GM13977 (cell line): ENCODE results near the gene CEACAM20.

Experiments used
- DNase-seq: peaks from one replicate; pipeline ENCODE4 v3.0.0; 2012; ENCODE audit warnings: low spot score
- in situ Hi-C: fragments of 300-500 bp; cut with MboI; formaldehyde crosslinking; loops from one replicate; pipeline ENCODE4 v1.12.0; 2022; ENCODE audit warnings: low sequenced_read_pairs, low pct_unique_long_range_greater_than_20kb, mixed read lengths, inconsistent platforms; ENCODE audit not compliant: unreplicated experiment
- TF ChIP-seq, protein P1 (sequence below): IDR thresholded peaks from 2 replicates; pipeline ENCODE4 v1.5.1; 2012; ENCODE audit warnings: mild to moderate bottlenecking, control low read depth; ENCODE audit not compliant: insufficient read depth; ENCODE audit errors: extremely low read depth, missing control alignments

The CEACAM20 gene

DNA sequence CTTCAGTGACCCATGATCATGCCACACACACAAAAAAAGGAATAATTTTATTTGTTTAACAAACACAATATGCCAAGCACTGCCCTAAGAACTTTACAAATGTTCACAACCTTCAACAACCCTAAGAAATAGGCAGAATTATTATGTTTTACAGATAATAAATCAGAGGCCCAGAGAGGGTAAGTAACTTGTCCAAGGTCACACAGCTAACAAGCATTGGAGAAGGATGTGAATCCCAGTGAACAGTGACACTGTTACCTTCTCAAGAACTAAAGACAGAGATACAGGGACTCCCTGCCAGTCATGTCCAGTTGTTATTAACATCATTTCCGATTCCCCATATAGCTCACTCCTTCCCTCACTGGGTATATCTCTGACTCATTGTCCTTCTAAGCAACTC, 13.6 kb downstream of the CEACAM20 start:
- TF ChIP-seq, protein P1, sequence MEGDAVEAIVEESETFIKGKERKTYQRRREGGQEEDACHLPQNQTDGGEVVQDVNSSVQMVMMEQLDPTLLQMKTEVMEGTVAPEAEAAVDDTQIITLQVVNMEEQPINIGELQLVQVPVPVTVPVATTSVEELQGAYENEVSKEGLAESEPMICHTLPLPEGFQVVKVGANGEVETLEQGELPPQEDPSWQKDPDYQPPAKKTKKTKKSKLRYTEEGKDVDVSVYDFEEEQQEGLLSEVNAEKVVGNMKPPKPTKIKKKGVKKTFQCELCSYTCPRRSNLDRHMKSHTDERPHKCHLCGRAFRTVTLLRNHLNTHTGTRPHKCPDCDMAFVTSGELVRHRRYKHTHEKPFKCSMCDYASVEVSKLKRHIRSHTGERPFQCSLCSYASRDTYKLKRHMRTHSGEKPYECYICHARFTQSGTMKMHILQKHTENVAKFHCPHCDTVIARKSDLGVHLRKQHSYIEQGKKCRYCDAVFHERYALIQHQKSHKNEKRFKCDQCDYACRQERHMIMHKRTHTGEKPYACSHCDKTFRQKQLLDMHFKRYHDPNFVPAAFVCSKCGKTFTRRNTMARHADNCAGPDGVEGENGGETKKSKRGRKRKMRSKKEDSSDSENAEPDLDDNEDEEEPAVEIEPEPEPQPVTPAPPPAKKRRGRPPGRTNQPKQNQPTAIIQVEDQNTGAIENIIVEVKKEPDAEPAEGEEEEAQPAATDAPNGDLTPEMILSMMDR: no peak
- in situ Hi-C loops: no loop called here
- DNase-seq: no peak

GRCh38 chr19:44515031-44515430, 14.4 kb downstream of the CEACAM20 start:
- no peak for DNase-seq
- in situ Hi-C loops: no loop called here

DNA sequence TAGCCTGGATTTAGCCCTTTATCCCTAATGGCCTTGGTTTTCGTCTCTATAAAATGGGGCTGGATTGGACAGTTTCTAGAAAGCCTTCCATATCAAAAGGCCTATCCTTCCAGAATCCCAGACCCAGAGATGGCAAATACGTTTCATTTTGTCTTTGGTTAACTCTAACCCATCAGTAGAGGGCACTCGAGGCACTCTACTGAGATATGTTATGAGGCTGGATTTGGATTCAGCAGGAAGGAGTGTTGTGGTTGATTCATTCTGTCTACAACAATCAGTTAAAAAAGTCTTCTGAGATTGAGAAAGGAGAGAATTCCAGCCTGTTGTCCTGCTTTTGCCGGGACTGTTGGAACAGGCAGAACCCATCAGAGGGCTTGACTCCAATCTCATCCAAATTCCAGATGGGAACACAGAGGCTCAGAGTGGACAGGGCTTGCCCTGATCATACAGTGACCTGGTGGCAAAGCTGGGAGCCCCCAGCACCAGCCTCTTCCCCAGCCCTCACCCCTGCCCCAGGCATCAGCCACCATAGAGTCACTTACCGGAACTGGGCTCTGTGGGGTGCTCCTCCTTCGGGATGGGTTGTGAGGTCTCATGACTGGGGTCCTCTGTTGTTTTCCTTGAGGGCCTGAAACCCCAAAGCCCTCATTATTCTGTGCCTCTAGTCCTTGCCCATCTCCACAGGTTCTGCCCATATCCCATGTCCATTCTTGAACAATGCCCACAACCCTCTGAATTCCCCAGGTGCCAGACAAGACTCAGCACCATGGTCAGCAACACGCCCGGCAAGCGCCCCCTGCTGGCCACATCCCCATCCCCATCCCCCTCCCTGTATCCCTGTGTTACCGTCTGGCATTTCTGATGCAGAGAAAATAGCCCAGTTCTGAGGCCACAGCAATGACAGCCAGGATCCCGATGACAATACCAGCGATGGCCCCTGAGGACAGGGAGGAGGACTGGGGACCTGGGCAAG, 16.9 kb downstream of the CEACAM20 start:
- DNase-seq: no peak
- in situ Hi-C loops: no loop called here

More at GRCh38 chr19:44515031-44515430, 14.4 kb downstream of the CEACAM20 start:
- TF ChIP-seq, protein P1: no peak

GRCh38 chr19:44509478-44509877, 20.0 kb downstream of the CEACAM20 start:
- in situ Hi-C loops: no loop called here
- TF ChIP-seq, protein P1: no peak

More for the DNA sequence above, 16.9 kb downstream of the CEACAM20 start:
- TF ChIP-seq, protein P1: peak; percentile 45

GRCh38 chr19:44499962-44500949, 29.2 kb downstream of the CEACAM20 start, which contains the start of gene ZNF180:
Gene ZNF180 (minus strand): TSS chr19:44500522. CDS start chr19:44497334, 3,188 bp downstream.
- peak; percentile 96 for DNase-seq
- TF ChIP-seq, protein P1: peak; percentile 11
- in situ Hi-C loops: loop anchor here (25.0 kb wide), 1 partner anchor 663 kb away; the partner anchor contains the start of gene ZNF283

More at GRCh38 chr19:44509478-44509877, 20.0 kb downstream of the CEACAM20 start:
- no peak for DNase-seq

GRCh38 chr19:44499559-44499958, 29.9 kb downstream of the CEACAM20 start:
- in situ Hi-C loops: loop anchor here (25.0 kb wide), 1 partner anchor 662 kb away; the partner anchor contains the start of gene ZNF283
- DNase-seq: no peak
- TF ChIP-seq, protein P1: peak; percentile 8
